Measurements from ENCODE around the gene PLA2G2F. TPM values are rescaled to one million over a fixed set of nuclear protein-coding genes. Genes with fewer than 3 reads are reported as not detected.
A peak's percentile ranks its signal among the peaks of the same experiment; 100 is the strongest.

PLA2G2F gene
- total RNA-seq, 2 donors from 2014 or later: not detected

DNA sequence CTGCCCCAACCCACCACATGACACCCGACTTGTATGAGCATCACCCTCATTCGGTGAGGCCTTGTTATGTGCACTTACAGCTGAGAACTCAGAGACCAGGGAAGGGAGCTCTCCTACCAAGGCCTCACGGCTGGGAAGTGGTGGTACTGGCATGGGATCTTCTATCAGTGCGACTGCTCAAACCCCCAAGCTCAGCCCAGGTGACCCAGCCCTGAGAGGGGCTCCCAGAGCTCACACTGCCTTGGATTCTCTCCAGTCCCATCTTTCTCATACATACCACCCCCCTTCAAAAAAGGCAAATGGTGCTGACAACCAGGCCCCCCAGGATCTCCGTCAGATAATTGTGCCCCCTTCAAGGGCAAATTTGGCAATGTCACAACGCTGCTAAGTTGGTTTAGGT is 777 bp upstream of the PLA2G2F start:
- ATAC-seq (no peak), DNase-seq (no peak)
- intact Hi-C loops (cut with DNase I): no loop called here

DNA sequence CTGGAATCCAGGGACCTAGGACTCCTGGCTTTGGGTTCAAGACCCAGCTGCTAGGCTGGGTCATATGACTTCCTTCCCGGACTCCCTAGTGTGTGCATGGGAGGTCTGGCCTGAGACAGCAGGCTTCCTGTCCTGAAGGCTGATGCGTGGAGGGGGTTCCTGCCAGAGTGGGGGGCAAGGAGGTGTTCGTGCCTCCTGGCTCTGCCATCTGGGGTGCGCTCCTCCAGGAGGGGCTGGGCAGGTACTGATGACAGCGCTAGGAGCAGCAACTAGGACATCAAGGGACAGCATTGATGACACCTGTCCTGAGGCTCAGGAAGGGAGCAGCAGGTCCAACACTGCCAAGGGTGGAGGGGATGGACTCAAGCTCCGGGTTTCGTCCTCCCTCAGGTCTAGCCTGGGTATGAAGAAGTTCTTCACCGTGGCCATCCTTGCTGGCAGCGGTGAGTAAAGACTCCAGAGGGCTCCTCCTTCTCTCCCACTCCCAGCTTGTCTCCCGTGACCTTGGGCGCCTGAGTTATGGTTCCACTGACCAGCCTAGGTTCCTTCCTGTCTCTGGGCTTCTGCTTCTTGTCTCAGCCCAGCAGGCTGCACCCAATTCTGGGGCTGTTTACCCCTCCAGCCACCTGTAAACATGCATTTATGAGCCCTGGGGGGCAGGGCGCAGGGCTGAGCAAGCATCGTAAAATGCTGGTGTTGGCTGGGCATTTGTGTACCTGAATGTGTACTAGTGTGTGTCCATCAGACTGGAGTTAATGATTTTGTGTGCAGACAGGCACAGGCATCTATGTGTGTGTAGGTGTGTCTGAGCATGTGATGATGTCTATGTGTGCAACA is 871 bp downstream of the PLA2G2F start:
- no peak for ATAC-seq
- intact Hi-C loops (cut with DNase I): loop anchor here in 1 of 2 donors (5.0 to 10.0 kb wide), 2 partner anchors 38 to 165 kb away; partner anchors contain the start of gene PLA2G2A

GRCh38 chr1:20141001-20141400 is 1.9 kb downstream of the PLA2G2F start:
- no peak for ATAC-seq
- intact Hi-C loops (cut with DNase I): loop anchor here in 1 of 2 donors (5.0 to 10.0 kb wide), 2 partner anchors 39 to 166 kb away; partner anchors contain the start of gene PLA2G2A

More for the DNA sequence above, 871 bp downstream of the PLA2G2F start:
- no peak for DNase-seq

DNA sequence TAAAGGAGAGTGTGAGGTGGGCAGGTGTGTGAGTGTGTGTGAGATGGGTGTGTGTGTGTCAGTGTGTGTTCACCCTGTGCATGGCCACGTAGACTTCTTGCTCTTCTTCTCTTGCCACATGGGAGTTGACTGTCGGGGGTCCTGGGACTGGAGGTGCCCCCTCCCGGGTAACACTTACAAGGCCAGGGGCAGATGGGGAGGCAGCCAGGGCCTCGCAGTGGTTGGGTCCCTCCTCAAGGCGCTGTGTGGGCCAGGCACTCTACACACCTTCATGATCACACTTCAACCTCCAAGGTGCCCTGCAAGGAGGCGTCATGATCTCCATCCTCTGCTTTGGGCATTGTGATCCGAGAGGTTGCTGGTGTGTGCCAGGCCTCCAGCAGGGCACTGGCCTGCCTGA is 2.3 kb downstream of the PLA2G2F start:
- no peak for ATAC-seq
- intact Hi-C loops (cut with DNase I): loop anchor here in 1 of 2 donors (5.0 to 10.0 kb wide), 2 partner anchors 39 to 167 kb away; partner anchors contain the start of gene PLA2G2A
- no peak for DNase-seq

More at GRCh38 chr1:20141001-20141400, 1.9 kb downstream of the PLA2G2F start:
- no peak for DNase-seq

DNA sequence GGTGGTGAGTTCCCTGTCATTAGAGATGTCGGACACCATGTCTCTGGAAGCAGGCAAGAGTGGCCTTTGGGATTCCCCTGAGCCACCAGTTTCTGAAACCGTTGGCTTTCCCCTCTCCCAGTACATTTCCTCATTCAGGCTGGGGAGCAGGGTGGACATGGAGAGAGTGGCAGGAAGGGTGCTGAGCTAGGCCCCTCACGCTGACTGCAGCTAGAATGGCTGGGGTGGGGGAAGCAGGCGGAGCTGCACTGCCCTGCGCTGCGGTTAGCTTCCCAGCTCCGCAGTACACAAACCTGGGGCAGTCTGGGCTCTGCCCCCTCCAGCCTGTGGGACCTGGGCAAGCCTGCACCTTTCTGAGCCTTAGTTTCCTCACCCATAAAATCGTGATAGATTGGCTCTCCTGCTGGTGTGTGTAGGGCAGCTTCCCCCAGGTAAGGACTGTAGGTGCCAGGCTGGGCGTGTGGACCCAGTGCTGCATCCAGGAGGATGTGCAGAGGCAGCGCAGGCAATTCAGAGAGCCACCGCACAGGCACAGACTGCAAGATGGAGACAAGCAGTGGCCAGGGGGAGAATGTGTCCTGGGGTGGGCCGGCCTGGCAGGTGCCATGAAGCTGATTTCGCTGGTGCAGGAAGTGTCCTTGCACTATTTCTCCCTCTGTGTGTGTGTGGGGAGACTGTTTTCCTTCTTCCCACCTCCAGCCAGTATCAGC is 3.0 kb downstream of the PLA2G2F start:
- intact Hi-C loops (cut with DNase I): loop anchor here in 1 of 2 donors (5.0 to 10.0 kb wide), 2 partner anchors 40 to 167 kb away; partner anchors contain the start of gene PLA2G2A
- DNase-seq: no peak
- ATAC-seq: no peak

DNA sequence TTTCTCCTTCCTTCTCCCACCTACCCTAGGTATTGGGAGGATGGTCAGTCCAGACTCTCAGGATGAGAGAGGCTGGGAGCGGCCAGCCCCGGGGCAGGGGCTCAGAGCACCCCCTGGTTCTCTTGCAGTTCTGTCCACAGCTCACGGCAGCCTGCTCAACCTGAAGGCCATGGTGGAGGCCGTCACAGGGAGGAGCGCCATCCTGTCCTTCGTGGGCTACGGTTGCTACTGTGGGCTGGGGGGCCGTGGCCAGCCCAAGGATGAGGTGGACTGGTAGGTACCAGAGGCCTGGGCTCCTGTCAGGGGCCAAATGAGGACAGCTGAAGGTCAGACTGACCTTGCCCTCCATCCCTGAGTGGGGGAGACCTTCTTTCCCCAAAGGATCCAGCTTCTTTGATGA is 4.2 kb downstream of the PLA2G2F start:
- ATAC-seq (no peak), DNase-seq (no peak)
- intact Hi-C loops (cut with DNase I): loop anchor here in 1 of 2 donors (5.0 to 10.0 kb wide), 2 partner anchors 41 to 169 kb away; partner anchors contain the start of gene PLA2G2A

GRCh38 chr1:20143734-20144565 is 4.8 kb downstream of the PLA2G2F start:
- ATAC-seq (no peak), DNase-seq (no peak)
- intact Hi-C loops (cut with DNase I): loop anchor here in 1 of 2 donors (5.0 to 10.0 kb wide), 2 partner anchors 42 to 169 kb away; partner anchors contain the start of gene PLA2G2A

DNA sequence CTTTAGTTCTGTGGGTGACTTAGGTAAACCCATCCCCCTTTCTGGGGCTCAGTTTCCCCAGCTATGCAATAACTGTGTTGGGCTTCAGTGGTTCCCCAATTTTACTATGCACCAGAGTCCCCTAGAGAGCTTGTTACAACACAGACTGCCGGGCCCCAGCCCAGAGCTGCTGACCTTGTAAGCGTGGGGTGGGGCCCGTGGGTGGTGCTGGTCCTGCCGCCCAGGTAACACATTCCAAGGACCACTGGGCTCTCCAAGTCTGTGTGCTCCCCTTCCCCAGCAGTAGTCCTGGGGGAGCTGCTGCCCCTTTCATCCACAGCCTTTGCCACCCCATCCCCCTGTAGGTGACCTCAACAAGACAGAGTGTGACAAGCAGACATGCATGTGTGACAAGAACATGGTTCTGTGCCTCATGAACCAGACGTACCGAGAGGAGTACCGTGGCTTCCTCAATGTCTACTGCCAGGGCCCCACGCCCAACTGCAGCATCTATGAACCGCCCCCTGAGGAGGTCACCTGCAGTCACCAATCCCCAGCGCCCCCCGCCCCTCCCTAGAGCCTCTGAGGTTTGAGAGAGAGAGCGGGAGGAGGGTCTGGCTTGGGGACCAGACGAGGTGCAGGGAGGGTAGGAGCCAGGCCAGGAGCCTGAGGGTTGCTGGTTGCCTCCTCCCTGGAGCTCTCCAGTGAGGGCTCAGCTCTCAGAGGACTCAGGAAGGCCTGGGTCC is 8.9 kb downstream of the PLA2G2F start:
- no peak for DNase-seq
- no peak for ATAC-seq
- intact Hi-C loops (cut with DNase I): loop anchor here in 1 of 2 donors (10.0 kb wide), 1 partner anchor 173 kb away; the partner anchor contains the start of gene PLA2G2A

DNA sequence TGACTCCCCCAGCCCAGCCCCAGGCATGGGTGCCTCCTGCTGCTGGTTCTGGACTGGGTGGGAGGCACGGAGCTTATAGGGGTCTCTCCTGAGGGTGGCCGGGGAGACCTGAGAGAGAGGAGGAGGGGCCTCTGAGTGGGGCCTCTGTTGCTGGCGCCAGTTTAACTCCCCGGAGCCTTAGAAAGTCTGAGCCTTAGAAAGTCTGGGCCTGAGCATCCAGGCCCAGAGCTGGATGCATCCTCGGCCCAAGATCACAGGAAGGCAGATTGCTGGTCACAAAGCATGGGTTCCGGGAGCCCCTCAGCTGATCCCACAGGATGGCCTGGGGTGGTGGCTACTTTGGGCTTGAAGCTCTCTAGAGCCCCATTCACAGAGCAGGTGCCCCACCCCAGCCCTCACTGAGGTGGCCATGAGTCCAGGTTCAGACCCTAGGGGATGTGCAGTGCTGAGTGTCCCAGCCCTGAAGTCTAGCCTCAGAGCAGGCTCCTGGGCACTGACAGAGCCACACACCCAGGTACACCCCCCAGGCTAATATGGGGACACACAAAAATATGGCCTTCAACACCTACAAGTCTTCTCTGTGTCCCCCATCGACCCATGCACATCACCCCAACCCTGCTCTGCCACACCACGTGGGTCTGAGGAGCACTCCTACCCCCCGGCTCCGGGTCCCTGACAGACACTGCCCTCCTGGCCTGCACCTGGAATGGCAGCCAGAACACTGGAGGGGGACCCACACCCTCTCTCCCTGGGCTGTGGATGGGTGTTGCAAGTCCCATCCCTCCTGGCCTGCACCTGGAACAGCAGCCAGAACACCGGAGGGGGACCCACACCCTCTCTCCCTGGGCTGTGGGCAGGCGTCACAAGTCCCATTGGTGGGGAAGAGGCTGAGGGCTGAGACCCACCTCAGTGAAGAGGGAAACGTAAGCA is 9.7 kb downstream of the PLA2G2F start:
- intact Hi-C loops (cut with DNase I): loop anchor here in 1 of 2 donors (10.0 kb wide), 1 partner anchor 174 kb away; the partner anchor contains the start of gene PLA2G2A
- DNase-seq: no peak
- ATAC-seq: no peak

DNA sequence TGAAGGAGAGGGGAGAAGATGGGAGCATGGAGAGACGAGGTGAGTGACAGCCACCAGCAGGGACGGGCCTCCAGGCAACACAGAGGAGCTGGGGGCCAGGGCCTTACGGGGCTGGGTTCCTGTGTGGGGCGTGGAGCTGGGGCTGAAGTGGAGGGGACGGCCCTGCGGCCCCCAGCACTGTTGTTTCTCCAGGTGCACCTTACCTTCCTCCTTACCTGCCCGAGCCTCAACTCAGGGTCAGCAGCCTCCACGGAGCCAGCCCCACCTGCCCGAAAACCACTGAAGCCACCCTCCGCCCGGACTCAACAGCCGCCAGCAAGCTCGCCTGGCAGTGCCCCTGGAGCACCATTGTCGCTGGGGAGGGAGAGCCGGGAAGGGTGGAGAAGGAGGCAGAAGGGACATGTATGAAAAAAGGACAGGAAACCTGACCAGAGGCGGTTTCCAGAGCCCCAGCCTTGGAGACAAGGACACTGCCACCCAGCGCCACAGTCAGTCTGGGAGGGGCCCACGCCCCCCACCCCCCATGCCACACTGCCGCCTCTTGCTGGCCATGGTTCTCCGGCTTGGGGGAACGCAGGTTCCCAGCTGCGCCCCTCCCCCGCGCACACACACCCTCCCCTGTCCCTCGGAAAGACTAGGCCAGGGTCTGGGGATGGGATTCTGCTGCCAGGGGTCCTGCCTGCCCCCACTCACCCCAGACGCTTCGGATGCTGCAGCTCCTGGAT is 10.6 kb downstream of the PLA2G2F start:
- DNase-seq (no peak), ATAC-seq (no peak)
- intact Hi-C loops (cut with DNase I): loop anchor here in 1 of 2 donors (10.0 kb wide), 1 partner anchor 175 kb away; the partner anchor contains the start of gene PLA2G2A

GRCh38 chr1:20150326-20150705 is 11.2 kb downstream of the PLA2G2F start:
- no peak for ATAC-seq
- DNase-seq: no peak
- intact Hi-C loops (cut with DNase I): no loop called here

DNA sequence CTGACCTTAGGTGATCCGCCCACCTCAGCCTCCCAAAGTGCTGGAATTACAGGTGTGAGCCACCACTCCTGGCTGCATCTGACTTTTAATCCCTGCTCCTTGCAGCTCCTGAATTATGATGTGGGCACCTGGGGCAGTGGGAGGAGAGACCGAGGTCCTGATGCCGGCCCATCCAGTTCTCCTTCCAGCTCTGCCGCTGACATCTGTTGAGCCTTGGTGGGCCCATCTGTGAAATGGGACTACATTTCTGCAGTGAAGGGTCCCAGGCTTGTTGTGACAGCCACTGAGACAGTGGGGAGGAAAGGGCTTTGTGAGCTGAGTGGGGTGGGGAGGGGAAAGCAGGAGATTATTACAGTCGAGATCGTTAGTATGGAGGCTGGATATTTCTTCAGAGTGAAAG is 11.8 kb downstream of the PLA2G2F start:
- ATAC-seq: no peak

DNA sequence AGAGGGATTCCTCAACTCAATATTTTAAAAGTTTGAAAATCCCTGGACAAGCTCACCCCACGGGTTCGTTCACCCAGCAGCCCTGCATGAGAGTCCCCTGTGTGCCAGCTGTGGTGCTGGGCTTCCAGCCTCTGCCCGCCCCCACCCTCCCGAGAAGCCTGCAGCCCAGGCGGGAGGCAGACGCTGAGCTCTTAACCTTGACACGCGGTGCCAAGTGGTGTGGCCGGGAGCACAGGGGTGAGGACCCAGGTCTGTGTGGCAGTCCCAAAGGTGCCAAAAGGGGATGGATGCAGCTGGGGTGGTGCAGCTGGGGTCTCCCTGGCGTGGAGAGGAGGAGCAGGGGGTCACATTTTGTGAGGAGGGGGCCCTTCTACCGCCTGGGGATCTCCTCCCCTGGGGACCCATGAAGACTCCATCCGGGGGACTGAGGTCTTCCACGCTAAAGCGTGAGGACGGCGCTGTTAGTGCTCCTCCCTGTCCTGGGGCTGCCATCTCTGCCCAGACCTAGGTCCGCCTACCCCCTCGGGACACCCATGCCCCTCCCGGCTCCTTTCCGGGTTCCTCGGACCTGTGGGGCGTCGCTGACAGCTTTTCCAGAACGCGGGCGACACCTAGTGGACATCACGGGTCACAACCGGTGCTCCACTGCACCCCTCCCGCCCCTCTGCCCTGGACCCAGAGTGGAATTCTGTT is 12.9 kb downstream of the PLA2G2F start:
- intact Hi-C loops (cut with DNase I): loop anchor here (2.0 kb wide), 3 partner anchors 51 to 233 kb away; no protein-coding TSS in a partner anchor
- DNase-seq (peak; percentile 90), ATAC-seq (peak; percentile 91 to 93)

More for the DNA sequence above, 11.8 kb downstream of the PLA2G2F start:
- intact Hi-C loops (cut with DNase I): no loop called here
- no peak for DNase-seq

DNA sequence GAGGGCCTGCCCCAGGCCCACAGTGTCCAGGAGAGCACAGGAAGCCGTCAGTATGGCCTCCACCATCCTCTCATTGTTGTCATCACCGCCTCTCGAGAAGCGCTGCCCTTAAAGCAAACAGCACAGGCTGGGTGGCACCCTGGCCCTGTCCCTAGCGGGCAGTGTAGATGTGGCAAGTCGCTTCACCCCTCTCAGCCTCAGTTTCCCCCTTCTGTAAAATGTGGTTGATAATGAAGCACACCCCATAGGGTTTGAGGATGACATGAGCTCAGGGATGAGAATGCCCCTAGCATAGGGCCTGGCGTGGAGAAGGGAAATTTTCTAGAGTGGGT is 13.4 kb downstream of the PLA2G2F start:
- ATAC-seq: no peak
- intact Hi-C loops (cut with DNase I): loop anchor here (2.0 kb wide), 3 partner anchors 52 to 234 kb away; no protein-coding TSS in a partner anchor
- no peak for DNase-seq

DNA sequence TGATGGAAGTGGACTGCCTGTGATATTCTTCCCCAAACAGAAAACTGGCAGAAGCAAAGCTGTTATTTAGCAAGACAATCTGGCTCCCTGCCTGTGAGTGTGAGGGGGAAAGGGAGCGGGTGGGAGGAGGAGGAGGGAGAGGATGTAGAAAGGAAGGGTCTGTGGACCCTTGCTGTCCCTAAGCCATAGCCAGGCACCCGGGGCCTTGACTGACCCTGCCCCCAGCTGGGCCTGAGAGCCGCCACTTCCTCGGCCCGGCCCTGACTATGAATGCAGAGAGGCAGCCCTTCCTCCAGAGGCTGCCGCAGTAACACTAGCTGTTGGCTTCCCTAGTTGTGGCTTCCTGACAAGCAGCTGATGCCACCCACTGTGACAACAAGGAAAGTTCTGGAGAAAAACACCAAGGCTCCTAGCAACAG is 13.9 kb downstream of the PLA2G2F start:
- intact Hi-C loops (cut with DNase I): loop anchor here (2.0 kb wide), 3 partner anchors 52 to 234 kb away; no protein-coding TSS in a partner anchor
- ATAC-seq (peak; percentile 51 to 53), DNase-seq (no peak)

Measured in left cardiac atrium (tissue), 4 donors.